Kidney glomerular epithelial cell (primary cell): ENCODE measurements around the gene TSPAN33.
A peak's percentile ranks its signal among the peaks of the same experiment; 100 is the strongest.

Source experiments
- DNase-seq: peaks from one replicate; lab custom pipeline; 2025; lab: John Stamatoyannopoulos, UW

TSPAN33 gene

GRCh38 chr7:129136887-129137642 lies 7.4 kb upstream of the TSPAN33 start:
- DNase-seq = no peak

DNA sequence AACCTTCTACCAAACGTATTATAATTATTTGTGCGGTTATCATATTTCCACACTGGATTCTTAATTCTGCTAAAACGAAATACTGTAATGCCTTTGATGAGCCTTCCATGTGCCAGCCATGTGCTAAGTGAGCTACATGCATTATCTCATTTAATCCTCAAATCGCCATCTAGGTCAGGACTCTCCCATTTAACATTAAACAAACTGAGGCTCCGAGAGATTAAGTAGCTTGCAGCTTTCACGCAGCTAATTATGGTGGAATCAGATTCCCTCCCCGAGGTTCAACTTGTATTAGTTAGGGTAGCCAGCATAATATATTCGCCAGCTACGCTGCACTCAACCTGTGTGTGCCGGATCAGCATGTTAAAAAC lies 798 bp upstream of the TSPAN33 start:
- DNase-seq = no peak

DNA sequence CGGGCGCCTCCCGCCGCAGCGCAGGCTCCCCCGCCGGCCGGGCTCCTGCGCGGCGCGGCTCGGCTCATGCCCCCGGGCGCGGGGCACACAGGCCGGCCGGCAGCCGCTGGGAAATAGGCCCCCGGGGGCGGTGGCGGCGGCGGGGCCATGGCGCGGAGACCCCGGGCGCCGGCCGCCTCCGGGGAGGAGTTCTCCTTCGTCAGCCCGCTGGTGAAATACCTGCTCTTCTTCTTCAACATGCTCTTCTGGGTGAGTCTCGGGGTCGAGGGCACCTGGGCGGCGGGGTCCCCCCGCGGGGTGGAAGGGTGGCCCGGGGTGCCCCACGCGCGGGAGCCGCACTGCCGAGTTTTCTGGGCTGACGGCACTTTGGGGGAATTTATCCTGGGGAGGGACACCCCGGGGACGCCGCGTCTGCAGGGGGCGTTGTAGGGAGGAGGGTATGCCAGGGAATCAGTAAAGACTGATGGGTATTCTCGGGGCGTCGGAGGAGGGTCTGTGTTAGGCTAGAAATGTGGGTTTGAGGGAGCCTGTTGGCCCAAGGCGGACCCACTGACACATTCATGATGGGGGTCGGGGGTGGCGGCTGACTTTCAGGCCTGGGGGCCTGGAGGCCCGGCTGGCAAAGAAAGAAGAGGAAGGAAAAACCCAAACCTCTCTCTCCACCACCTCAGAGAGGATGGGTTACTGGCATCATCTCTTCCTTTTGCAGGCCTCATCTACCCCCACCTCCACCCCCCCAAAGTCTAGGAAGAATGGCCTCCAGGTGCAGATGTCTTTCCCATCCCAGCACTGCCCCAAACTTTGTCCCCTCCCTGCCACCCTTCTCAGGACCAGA lies 544 bp downstream of the TSPAN33 start:
- DNase-seq = no peak

DNA sequence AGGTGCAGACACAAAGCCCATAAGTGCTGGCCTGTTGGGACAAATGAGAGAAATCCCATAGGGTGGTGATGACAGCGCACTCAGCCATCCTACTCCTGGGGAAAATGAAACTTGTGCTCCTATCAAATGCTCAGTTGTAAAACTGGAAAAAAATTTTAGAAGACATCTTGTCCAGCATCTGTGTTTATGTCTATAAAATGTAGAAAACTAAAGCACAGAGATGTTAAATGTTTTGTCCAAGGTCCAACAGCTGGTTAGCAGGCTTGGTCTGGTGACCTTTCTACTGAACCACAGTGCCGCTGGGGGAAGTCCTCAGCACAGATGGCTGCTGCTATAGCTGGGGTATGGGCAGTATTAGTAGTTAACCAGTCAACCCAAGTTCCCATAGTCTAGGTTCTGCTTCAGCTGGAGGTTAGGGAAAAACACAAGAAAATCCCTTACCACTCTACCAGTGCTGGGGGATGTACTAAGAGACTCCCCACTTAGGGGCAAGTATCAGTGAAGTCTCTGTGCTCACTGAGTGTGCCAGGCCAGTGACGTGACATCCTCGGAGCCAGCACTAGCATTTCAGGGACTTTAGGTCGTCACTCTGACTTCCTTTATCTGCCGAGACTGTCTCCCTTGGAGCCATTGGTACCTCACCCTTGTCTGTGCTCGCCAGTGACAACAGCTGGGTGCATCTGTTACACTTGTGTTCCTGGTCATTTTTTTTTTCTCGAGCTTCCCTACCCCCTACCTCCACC lies 1.9 kb downstream of the TSPAN33 start:
- DNase-seq = no peak

- no peak for DNase-seq
Measured at GRCh38 chr7:129147731-129148130, 3.2 kb downstream of the TSPAN33 start.

DNA sequence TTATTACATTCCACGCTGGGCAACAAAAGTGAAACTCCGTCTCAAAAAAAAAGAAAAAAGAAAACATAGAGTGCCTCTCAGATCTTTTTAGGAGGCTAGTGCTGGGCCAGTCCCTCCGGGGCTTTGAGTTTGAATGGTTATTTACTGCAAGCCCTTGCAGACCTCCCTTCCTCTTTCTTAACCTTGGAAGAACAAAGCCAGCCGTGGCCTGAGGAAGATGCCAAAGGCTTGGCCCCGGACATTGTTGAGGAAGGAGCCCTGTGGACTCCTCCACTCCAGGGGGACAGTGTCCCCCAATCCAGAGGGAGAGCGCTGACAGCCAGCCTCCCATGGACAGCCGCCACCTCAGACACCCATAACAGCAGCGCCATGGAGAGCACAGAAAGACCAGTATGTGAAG lies 5.0 kb downstream of the TSPAN33 start:
- no peak for DNase-seq

DNA sequence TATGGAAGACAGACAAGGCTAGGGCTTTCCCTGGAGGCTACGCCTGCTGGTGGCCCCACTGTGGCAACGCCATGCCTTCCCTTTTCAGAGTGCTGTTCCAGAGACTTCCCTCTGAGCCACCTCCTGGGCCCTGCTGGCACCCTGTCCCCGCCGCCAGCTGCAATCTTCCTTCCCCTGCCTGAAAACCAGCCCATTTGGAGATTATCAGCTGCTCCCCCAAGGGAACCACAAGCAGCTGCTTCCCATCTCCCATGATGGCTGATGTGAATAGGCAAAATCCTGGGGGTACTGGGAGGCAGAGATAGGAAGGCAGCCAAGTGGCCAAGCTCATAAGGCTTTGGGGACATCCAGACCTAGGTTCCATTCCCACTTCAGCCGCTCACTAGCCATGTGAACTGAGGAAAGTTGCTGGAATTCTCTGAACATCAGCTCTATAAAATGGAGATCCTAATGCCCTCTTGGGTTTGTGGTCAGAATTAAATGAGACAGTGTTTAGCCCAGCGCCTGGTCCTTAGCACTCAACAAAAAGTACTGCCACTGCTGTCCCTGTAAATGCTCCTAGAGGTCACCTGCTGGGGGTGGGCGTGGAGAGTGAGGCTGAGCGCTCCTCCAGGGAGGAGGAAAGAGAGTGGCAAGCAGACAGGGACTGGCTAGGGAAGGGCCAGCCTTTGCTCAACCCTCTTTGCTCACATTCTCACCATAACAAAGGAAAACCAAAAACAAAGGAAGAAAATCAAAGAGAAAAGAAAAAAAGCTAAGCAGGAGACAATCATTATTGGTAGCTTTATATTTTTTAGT lies 5.9 kb downstream of the TSPAN33 start:
- no peak for DNase-seq

- no peak for DNase-seq
Measured at GRCh38 chr7:129157651-129158050, 13.1 kb downstream of the TSPAN33 start.

DNA sequence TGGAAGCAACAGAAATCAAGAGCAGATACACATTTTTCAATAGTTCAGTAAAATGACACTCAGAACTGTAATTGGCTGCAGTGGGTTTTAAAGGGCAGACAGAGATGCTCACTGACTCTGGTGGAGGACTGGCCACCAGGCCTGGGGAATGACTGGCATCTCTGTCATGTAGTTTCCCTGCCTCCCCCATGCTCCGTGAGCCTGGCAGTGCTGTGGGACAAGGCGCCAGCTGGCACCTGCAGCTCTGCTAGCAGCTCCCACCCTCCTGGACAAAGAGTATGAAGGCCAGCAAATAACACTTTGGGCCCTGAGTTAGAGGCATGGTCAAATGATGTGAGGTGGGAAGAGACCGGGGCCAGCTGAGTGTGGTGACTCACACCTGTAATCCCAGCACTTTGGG lies 15.0 kb downstream of the TSPAN33 start:
- no peak for DNase-seq

DNA sequence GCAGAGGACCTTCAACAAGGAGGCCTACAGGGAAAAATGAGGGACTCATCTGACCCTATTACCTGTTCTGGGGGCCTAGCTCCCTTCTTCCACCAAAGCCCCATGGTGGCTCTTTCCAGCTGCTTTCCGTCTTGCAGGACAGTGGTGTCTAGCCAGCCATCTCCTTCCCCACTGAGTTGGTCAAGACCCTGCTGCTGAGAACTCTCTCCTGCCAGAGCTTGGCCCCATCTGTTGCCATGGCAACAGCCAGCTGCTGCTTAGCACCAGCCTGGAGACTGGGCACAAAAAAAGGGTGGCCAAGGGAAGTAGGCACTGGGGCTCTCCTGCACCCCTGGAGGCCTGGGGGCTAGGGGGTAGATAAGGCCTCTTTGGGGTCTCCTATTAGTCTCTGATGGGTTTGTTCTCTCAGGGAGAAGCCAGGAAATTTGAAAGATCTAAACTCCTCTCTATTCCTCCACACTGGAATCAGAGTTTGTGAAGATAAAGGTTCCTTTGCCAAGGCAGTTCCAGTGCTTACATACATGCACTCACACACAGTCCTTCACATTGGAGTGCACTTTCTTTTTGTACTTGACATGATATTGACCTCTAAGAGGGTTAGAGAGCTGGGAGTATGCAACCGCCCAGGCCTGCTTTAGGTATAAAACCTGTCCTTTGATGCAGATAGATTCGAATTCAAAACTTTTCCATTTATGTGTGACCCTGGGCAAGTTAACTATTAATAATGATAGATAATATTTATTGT lies 15.8 kb downstream of the TSPAN33 start:
- DNase-seq = no peak

DNA sequence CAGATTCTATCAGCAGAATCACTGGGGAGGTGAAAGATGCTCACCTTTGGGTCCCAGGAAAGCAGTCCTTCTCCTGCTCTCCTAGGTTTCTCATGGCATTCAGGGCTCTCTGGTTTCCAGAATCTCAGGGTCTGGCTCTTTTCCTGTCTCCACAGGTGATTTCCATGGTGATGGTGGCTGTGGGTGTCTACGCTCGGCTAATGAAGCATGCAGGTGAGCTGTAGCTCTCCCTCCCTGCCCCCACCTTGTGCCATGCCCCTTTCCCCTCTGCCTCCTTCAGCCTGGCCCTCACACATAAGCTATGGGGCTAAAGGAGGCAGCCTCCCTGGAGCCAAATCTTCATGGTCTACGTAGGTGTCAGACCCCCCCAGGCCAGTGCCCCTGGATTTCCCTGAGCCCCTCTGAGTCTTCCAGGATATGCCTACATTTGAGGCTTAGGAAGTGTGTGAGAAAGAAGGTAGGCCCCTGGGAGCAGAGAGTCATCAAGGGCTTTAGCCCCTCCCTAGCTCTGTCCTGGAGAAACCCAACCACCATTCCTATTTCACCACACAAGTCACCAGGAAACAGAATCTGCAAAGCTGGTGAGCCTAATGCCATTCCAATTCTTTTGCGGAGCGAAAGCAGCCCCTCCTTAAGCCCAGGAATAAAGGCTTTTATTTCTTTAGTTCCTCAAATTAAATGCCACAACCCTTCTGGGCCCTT lies 17.2 kb downstream of the TSPAN33 start:
- DNase-seq = peak; percentile 28

DNA sequence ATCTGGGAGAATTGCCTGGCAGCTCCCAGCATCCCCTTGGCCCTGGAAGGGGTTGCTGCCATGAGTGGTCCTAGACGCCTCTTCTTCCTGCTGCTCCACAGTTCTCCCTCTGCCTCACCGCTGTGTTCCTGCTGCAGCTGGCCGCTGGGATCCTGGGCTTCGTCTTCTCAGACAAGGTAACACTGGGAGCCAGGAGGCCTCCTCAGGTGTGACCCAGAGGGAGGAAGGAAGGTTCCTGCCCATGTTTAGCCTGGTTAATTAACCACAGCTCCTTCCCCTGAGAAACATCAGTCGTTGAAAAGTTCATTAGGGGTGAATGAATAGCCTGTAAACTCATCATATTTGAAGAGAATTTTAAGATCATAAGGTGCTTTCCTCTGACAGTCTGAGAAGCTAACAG lies 18.2 kb downstream of the TSPAN33 start:
- DNase-seq = no peak

DNA sequence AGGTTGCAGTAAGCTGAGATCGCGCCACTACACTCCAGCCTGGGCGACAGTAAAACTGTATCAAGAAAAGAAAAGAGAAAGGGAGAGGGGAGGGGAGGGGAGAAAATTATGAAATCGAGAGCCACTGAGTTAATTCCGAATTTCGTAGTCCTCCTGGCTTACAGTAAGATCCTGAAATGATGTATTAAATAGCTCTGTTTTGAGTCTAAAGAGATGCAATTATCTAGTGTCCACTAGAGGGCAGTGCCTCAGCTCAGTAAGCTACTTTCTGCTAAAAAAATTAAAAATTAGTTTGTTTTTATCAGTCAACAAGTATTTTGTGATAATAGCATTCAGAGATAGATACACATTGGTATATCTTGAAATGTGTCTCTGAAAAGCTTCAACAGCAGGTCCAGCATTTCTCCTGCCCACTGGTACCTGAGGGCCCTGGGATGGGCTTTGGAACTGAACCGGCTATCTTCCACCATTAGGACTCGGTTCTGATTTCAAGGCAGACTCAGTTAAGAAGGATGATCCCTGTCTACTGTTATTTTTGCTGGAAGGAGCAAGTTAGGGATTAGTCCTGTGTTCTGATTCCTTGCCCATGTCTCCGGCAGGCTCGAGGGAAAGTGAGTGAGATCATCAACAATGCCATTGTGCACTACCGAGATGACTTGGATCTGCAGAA lies 19.5 kb downstream of the TSPAN33 start:
- DNase-seq = no peak

DNA sequence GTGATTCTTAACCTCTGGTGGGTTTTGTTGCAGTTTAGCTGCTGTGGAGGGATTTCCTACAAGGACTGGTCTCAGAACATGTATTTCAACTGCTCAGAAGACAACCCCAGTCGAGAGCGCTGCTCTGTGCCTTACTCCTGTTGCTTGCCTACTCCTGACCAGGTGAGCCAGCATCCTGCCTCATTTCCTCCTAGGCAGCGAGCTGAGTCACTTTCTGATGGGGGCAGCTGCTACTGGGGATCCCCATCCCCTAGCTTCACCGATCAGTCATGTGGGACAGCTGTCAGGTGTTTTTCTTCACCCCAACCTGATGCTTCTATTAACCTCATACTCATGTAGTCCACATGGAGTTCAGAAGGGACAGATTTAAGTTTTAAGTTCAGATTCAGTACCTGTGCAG lies 22.2 kb downstream of the TSPAN33 start:
- DNase-seq = no peak

- DNase-seq = no peak
Measured at GRCh38 chr7:129167817-129168216, 23.3 kb downstream of the TSPAN33 start.

DNA sequence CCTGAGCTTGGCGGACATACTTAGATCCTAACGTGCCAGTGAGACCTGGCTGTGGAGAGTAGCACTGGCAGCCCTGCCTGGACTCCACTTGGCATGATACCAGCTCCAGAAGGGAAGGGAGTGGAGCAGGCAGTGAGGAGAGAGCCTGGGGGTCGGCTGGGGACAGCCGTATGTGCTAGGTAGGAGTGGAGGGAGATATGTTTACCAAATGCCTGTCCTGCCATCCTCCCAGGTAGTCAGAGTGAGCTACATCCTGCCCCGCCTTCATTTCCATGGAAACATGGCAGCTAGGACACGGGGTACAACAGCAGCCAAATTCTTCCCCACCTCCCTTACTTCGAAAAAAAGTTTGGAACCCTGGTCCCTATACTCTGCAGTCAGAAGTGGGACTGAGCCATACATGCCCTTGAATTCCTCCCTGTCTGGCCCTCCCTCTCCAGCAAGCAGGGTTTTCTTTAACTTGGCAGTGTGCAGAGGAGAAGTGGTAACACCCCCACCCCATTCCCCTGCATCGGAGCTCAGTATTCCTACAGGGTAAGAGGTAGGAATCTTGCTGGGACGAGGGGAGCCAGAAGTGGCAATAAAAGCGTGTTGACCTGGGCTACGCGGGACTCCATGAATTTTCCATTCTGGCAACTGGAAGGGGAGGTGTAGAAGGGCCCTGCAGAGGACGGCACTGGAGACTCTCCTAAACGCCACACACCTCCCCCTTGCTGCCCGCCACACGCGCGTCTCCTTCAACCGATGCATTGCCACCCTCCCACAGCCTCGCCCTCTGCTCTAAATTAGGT lies 23.9 kb downstream of the TSPAN33 start:
- DNase-seq = no peak

GRCh38 chr7:129169171-129169671 lies 24.7 kb downstream of the TSPAN33 start:
- no peak for DNase-seq

- DNase-seq = no peak
Measured at GRCh38 chr7:129169686-129170440, 25.4 kb downstream of the TSPAN33 start.
